ENCODE results near the gene CHST3. TPM values are rescaled to one million over a fixed set of nuclear protein-coding genes. Genes with fewer than 3 reads are reported as not detected.

Gene CHST3
- total and polyA plus RNA-seq, 2 experiments from 2014 or later = 1.9 to 22.5 TPM

- Histone ChIP-seq H3K27ac (peak overlapping the region; percentile 40), H3K9me3 (ENCODE audit: low read depth) (no peaks in the 10 kb centered on the region), H3K36me3 (no peaks in the 10 kb centered on the region), H3K27me3 (no peaks in the 10 kb centered on the region), H3K4me3 (no peak overlapping the region), H3K4me1 (ENCODE audit: low read depth) (peaks cover 11% of the 10 kb centered on the region)
- peak in 1 of 2 donors; percentile 74 for DNase-seq (ENCODE audit: low read depth in 1 of 2, low spot score in 1 of 2)
- TF ChIP-seq, protein P1, sequence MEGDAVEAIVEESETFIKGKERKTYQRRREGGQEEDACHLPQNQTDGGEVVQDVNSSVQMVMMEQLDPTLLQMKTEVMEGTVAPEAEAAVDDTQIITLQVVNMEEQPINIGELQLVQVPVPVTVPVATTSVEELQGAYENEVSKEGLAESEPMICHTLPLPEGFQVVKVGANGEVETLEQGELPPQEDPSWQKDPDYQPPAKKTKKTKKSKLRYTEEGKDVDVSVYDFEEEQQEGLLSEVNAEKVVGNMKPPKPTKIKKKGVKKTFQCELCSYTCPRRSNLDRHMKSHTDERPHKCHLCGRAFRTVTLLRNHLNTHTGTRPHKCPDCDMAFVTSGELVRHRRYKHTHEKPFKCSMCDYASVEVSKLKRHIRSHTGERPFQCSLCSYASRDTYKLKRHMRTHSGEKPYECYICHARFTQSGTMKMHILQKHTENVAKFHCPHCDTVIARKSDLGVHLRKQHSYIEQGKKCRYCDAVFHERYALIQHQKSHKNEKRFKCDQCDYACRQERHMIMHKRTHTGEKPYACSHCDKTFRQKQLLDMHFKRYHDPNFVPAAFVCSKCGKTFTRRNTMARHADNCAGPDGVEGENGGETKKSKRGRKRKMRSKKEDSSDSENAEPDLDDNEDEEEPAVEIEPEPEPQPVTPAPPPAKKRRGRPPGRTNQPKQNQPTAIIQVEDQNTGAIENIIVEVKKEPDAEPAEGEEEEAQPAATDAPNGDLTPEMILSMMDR (IDR thresholded peaks at IDR 0.05; ENCODE audit: low read depth, low read length) = no peak
These were observed 34.6 kb downstream of the CHST3 start for GRCh38 chr10:71998840-71999194.

- Histone ChIP-seq H3K4me1 (ENCODE audit: low read depth) (peaks cover 11% of the 10 kb centered on the region), H3K4me3 (no peak overlapping the region), H3K27ac (peak overlapping the region; percentile 40), H3K9me3 (ENCODE audit: low read depth) (no peaks in the 10 kb centered on the region), H3K27me3 (no peaks in the 10 kb centered on the region), H3K36me3 (no peaks in the 10 kb centered on the region)
- DNase-seq (ENCODE audit: low read depth in 1 of 2, low spot score in 1 of 2) = peak in 1 of 2 donors; percentile 98
- TF ChIP-seq, protein P1 (IDR thresholded peaks at IDR 0.05; ENCODE audit: low read depth, low read length) = no peak
These were observed 35.3 kb downstream of the CHST3 start for GRCh38 chr10:71999360-72000072.

- Histone ChIP-seq H3K27me3 (no peaks in the 10 kb centered on the region), H3K36me3 (no peaks in the 10 kb centered on the region), H3K9me3 (ENCODE audit: low read depth) (no peaks in the 10 kb centered on the region), H3K27ac (no peak overlapping the region), H3K4me1 (ENCODE audit: low read depth) (peaks cover 11% of the 10 kb centered on the region), H3K4me3 (no peak overlapping the region)
- DNase-seq (ENCODE audit: low read depth in 1 of 2, low spot score in 1 of 2) = no peak
- TF ChIP-seq, protein P1 (IDR thresholded peaks at IDR 0.05; ENCODE audit: low read depth, low read length) = no peak
These were observed 36.2 kb downstream of the CHST3 start for GRCh38 chr10:72000073-72001032.

DNA sequence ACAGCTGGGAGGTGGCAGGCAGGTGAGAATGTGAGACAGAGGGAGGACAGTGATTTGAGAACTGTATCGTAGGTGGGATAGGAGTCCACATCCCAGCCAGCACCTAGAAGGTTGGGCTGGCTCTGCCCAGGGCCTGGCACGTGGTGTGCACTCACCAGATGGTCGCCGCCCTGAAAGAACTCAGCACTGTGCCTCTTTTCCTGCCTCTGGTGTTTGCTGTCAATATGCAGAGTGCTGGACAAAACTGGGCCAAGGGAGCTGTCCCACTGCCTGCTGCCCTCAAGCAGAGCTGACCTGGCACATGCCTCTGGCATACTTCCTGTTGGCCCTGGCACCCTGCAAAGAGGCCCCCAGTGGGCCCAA is 36.8 kb downstream of the CHST3 start:
- Histone ChIP-seq H3K4me3 (no peak overlapping the region), H3K36me3 (no peaks in the 10 kb centered on the region), H3K9me3 (ENCODE audit: low read depth) (no peaks in the 10 kb centered on the region), H3K4me1 (ENCODE audit: low read depth) (peaks cover 11% of the 10 kb centered on the region), H3K27me3 (no peaks in the 10 kb centered on the region), H3K27ac (no peak overlapping the region)
- TF ChIP-seq, protein P1 (IDR thresholded peaks at IDR 0.05; ENCODE audit: low read depth, low read length) = no peak
- DNase-seq (ENCODE audit: low read depth in 1 of 2, low spot score in 1 of 2) = no peak

- no peaks in the 10 kb centered on the region for H3K9me3 ChIP-seq (ENCODE audit: low read depth)
- TF ChIP-seq, protein P1 (IDR thresholded peaks at IDR 0.05; ENCODE audit: low read depth, low read length) = no peak
- no peak for DNase-seq (ENCODE audit: low read depth in 1 of 2, low spot score in 1 of 2)
- peaks cover 11% of the 10 kb centered on the region for H3K4me1 ChIP-seq (ENCODE audit: low read depth)
- H3K36me3 ChIP-seq = no peaks in the 10 kb centered on the region
- H3K4me3 ChIP-seq = no peak overlapping the region
- H3K27ac ChIP-seq = no peak overlapping the region
- no peaks in the 10 kb centered on the region for H3K27me3 ChIP-seq
These were observed 38.4 kb downstream of the CHST3 start for GRCh38 chr10:72002354-72003295.
